GM12865 (cell line): ENCODE data around the gene TJP3.
A peak's percentile ranks its signal among the peaks of the same experiment; 100 is the strongest.

Experiments used
- DNase-seq: peaks from one replicate; pipeline ENCODE4 v3.0.0; 2010; ENCODE audit warnings: low read depth
- H3K4me3 ChIP-seq: 2 replicates; pipeline ENCODE4 v1.5.1; 2011; ENCODE audit warnings: mild to moderate bottlenecking, low read depth, low read length, control low read depth
- TF ChIP-seq, protein P1 (sequence below): IDR thresholded peaks from 2 replicates; pipeline ENCODE4 v1.5.1; 2011; ENCODE audit warnings: low read length, control low read depth, low read depth, inconsistent platforms; ENCODE audit not compliant: insufficient read depth; ENCODE audit errors: missing control alignments

TJP3 gene

GRCh38 chr19:3687774-3688706 lies 20.1 kb upstream of the TJP3 start:
- peak overlapping the region; percentile 56 for H3K4me3 ChIP-seq

DNA sequence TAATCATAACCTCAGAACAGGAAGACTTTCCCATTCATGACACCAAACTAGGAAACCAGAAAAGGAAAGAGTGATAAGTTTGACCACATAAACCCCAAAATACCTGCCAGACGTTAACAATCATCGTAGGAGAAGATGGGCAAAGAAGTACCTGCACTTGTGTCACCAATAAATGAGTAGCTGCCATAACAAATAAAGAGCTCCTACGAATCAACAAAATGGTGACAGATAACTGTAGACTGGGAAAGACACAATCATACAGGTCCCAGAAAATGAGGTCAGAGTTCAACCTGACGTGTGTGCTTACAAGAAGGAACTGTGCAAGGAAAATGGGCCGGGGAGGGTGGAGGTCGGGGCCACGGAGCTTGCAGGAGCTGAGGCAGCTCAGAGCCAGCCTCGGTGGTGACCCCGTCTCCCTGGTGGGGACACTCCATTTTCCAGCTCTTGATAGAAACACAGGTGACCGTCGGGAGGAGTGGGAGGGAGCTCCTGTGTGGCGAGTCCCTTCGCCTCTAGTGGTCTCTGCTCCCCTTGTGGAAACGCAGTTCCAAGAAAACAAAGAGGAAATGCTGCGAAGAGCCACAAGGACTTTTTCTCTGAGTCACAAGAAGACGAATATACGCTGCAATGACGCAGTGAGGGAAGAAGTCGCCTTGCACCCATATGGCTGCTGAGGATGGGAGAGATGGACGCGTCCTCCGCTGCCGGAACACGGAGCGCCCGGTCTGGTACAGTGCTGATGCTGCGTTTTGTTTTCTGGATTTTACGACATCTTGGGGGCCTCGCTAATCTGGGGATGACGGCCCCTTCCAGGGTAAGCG lies 17.4 kb upstream of the TJP3 start:
- H3K4me3 ChIP-seq, result no peak overlapping the region
- TF ChIP-seq, protein P1, sequence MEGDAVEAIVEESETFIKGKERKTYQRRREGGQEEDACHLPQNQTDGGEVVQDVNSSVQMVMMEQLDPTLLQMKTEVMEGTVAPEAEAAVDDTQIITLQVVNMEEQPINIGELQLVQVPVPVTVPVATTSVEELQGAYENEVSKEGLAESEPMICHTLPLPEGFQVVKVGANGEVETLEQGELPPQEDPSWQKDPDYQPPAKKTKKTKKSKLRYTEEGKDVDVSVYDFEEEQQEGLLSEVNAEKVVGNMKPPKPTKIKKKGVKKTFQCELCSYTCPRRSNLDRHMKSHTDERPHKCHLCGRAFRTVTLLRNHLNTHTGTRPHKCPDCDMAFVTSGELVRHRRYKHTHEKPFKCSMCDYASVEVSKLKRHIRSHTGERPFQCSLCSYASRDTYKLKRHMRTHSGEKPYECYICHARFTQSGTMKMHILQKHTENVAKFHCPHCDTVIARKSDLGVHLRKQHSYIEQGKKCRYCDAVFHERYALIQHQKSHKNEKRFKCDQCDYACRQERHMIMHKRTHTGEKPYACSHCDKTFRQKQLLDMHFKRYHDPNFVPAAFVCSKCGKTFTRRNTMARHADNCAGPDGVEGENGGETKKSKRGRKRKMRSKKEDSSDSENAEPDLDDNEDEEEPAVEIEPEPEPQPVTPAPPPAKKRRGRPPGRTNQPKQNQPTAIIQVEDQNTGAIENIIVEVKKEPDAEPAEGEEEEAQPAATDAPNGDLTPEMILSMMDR, result no peak
- peak; percentile 0 for DNase-seq

More at GRCh38 chr19:3687774-3688706, 20.1 kb upstream of the TJP3 start:
- peak; percentile 77 for DNase-seq
- TF ChIP-seq, protein P1, result no peak

- no peak overlapping the region for H3K4me3 ChIP-seq
- peak; percentile 0 for DNase-seq
- TF ChIP-seq, protein P1, result no peak
Observed at GRCh38 chr19:3691372-3691716, 16.8 kb upstream of the TJP3 start.

DNA sequence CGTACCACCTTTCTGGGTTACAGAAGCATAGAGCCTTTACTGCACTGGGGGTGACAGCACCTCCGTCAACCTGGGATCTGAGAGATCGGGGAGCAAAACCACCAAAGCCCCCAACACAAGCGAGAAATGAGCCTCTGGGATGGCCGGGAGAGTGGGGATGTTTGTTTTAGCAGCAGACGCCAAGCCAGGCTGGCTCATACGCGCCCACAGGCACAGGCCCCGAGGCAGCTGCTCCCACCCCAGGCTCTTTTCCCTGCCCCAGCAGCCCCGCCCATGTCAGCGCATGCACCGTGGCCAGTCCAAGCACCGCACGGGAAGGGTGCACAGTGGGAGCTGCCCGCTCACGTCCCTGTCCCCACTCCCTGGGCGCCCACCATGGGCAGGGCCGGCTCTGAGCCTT lies 16.5 kb upstream of the TJP3 start:
- H3K4me3 ChIP-seq, result no peak overlapping the region
- DNase-seq, result no peak
- TF ChIP-seq, protein P1, result no peak

DNA sequence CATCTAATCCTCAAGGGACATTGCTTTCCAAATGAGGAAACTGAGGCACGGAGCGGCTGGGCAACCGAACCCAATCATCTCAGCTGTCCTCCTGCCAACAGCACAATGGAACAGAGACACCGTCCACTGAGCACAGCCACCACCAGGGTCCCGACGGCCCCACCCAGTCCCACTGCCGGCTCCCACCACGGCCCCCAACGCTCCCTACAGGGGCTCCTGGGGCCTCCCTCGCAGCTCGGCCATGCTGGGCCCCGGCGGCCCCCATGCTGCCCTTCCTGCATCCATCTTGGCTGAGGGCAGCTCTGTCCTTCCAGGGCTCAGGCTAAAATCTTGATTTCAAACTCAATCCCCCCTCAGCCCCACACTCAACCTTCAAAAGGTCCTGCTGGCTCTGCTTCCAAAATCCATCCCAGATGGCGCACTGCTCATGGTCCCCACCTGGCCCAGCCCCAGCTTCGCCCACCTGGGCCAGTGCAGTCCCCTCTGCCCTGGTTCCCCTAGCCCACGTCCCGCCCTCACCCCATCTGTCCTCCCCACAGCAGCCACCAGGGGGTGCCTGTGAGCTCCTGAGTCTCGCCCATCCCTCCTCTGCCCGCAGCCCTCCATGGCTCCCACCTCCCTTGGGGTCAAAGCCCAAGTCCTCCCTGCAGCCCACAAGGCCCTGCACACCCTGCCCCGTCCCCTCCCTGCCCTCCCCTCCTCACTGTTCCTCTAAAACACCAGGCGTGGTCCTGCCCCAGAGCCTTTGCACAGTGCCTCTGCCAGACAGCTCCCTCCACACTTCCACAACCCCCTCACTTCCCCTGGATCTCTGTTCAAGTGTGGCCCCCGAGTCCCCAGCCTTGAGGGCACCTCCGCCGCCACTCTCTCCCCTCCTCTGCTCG lies 15.8 kb upstream of the TJP3 start:
- TF ChIP-seq, protein P1, result peak; percentile 72
- H3K4me3 ChIP-seq, result no peak overlapping the region
- DNase-seq, result no peak

DNA sequence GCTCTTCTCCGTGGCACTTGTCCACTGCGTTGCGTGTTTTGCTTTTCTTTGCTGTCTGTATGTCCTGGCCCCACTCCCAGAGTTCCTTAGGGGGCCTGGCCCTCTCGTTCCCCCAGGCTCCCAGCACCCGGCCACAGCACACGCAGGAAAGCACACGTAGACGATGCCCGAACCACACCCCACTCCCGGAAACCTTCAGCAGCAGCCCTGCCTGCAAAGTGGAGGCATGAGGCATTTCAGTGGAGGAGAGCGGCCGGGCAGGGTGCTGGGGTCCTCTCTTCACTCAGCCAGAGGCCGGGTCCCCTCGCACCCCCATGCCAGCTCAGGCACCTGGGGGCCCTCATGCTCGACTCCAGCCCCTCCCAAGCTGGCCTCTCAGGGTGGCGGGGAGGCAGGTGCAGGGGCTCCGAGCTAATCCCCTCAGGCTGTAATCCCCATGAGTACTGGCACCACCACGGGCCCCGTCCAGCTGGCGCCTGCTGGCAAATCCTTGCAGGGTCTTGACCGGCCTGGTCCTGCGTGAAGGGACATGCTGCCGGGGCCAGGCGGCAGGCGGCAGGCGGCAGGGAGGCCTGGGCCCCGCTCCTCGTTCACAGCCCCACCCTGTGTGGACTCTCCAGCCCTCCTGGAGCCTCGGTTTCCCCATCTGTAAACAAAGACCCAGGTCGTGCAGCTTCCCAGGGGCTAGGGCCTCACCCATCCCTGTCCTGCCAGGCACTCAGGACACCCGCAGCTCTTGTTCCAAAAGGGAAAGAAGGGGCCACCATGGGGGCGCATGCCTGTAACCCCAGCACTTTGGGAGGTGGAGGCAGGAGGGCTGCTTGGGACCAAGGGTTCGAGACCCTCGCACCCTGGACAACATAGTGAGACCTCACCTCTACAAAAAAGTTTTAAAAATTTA lies 14.9 kb upstream of the TJP3 start:
- no peak for DNase-seq
- TF ChIP-seq, protein P1, result no peak
- no peak overlapping the region for H3K4me3 ChIP-seq
